ENCODE measurements around the gene SDR9C7.
"Not testable (repeated sequence)": the region's sequence is repeated elsewhere in the genome, so short reads cannot be mapped to it uniquely, and the experiment has no call there.

The SDR9C7 gene

DNA sequence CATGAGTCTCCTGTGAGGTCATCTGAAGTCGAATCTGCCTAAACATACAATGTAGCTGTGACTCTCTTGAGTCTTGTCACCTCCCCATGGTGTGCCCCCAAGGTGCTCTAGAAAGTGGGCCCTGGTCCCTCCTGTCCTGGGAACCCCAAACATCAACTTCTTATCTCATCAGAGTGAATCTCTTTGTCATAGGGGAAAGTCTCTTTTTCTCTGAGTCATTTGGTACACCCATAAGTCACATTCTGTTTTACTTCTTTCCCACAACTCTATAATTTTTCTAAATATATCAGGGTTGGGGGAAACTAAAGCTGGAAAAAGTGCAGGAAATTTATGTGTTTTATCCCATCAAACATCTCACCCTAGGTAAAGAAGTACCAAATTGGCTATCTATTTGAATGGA is 12.9 kb downstream of the SDR9C7 start:
- no peak overlapping the region for H3K4me3 Mint-ChIP-seq
- H3K4me1 Mint-ChIP-seq, result no peaks in the 10 kb centered on the region
- H3K27ac Mint-ChIP-seq, result no peak overlapping the region
- H3K27me3 Mint-ChIP-seq (ENCODE audit: low read depth, poor library complexity), result peaks cover 13% of the 10 kb centered on the region
- TF ChIP-seq, protein P1, sequence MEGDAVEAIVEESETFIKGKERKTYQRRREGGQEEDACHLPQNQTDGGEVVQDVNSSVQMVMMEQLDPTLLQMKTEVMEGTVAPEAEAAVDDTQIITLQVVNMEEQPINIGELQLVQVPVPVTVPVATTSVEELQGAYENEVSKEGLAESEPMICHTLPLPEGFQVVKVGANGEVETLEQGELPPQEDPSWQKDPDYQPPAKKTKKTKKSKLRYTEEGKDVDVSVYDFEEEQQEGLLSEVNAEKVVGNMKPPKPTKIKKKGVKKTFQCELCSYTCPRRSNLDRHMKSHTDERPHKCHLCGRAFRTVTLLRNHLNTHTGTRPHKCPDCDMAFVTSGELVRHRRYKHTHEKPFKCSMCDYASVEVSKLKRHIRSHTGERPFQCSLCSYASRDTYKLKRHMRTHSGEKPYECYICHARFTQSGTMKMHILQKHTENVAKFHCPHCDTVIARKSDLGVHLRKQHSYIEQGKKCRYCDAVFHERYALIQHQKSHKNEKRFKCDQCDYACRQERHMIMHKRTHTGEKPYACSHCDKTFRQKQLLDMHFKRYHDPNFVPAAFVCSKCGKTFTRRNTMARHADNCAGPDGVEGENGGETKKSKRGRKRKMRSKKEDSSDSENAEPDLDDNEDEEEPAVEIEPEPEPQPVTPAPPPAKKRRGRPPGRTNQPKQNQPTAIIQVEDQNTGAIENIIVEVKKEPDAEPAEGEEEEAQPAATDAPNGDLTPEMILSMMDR (IDR thresholded peaks at IDR 0.05), result no peak
- no peak for DNase-seq
- H3K9me3 Mint-ChIP-seq, result peaks cover 6% of the 10 kb centered on the region
- H3K36me3 Mint-ChIP-seq (ENCODE audit: low read depth), result no peaks in the 10 kb centered on the region

DNA sequence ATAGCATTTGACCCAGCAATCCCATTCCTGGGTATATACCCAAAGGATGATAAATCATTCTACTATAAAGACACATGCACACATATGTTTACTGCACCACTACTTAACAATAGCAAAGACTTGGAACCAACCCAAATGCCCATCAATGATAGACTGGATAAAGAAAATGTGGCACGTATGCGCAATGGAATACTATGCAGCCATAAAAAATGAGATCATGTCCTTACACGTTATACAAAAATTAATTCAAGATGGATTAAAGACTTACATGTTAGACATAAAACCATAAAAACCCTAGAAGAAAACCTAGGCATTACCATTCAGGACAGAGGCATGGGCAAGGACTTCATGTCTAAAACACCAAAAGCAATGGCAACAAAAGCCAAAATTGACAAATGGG is 16.1 kb downstream of the SDR9C7 start:
- peaks cover 27% of the 10 kb centered on the region for H3K27me3 Mint-ChIP-seq (ENCODE audit: low read depth, poor library complexity)
- H3K27ac Mint-ChIP-seq; H3K36me3 Mint-ChIP-seq (ENCODE audit: low read depth); H3K4me1 Mint-ChIP-seq; DNase-seq; H3K4me3 Mint-ChIP-seq; H3K9me3 Mint-ChIP-seq: not testable (repeated sequence)

DNA sequence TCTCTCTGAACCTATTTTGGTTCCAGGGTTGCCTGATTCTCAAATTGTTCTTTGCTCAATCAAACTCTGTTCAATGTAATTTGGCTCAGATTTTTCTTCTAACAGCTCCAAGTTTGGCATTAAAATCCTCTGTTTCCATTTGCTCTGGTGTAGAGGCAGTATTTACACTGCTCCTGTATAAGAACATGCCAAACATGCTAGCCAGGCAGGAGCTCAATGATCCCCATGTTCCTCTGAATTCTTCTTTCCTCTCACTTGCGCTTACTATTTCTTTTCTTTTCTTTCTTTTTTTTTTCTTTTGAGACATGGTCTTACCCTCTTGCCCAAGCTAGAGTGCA is 17.2 kb downstream of the SDR9C7 start:
- peaks cover 12% of the 10 kb centered on the region for H3K9me3 Mint-ChIP-seq
- H3K36me3 Mint-ChIP-seq (ENCODE audit: low read depth), result no peaks in the 10 kb centered on the region
- H3K27ac Mint-ChIP-seq, result no peak overlapping the region
- TF ChIP-seq, protein P1 (IDR thresholded peaks at IDR 0.05), result no peak
- peaks cover 30% of the 10 kb centered on the region for H3K27me3 Mint-ChIP-seq (ENCODE audit: low read depth, poor library complexity)
- H3K4me1 Mint-ChIP-seq, result no peaks in the 10 kb centered on the region
- DNase-seq, result no peak
- H3K4me3 Mint-ChIP-seq, result no peak overlapping the region

DNA sequence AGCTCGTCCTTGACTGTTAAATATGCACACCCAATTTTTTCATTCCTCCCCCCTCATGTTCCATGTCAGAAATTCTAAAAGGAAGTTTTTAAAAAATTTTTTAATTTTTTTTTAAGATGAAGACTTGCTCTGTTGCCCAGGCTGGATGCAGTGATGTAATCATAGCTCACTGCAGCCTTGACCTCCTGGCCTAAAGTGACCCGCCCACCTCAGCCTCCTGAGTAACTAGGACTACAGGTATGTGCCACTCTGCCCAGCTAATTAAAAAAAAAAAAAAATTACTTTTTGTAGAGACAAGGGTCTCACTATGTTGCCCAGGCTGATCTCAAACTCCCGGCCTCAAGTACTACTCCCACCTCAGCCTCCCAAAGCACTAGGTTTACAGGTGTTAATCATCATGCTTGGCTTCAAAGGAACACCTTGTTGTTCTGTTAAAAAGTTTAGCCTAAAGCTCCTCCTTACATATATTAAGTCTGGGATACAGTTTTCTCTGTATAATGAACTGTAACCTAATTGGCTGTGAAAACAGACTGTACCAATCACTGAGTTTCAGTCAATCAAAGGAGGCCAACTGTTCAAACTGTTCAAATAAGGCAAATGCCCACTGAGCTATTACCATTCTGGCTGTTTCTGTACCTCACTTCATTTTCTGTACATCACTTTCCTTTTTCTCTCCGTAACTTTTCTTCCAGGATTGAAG is 17.8 kb downstream of the SDR9C7 start:
- no peak overlapping the region for H3K27ac Mint-ChIP-seq
- H3K36me3 Mint-ChIP-seq (ENCODE audit: low read depth), result no peaks in the 10 kb centered on the region
- no peak overlapping the region for H3K4me3 Mint-ChIP-seq
- no peaks in the 10 kb centered on the region for H3K4me1 Mint-ChIP-seq
- peaks cover 33% of the 10 kb centered on the region for H3K27me3 Mint-ChIP-seq (ENCODE audit: low read depth, poor library complexity)
- no peak for DNase-seq
- H3K9me3 Mint-ChIP-seq, result peaks cover 17% of the 10 kb centered on the region
- TF ChIP-seq, protein P1 (IDR thresholded peaks at IDR 0.05), result no peak

DNA sequence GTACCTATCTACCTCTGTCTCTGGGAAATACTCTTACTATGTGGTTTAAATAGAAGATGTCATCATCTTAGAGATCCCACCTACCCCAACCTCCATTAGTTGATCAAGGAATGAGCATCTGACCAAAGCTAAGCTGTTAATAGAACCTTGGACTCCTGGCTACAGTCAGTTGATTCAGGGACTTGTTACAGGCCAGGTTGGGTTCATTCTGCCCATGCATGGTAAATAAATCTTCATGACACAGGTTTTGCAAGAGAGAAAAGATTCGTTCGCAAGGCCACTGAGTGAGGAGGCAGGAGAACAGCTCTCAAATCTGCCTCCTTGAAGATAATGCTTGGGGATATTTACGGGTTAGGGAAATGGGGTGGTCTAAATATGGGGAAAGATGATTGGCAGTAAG is 19.5 kb downstream of the SDR9C7 start:
- DNase-seq, result no peak
- Mint-ChIP-seq H3K36me3 (ENCODE audit: low read depth) (peaks cover 2% of the 10 kb centered on the region), H3K27ac (peak overlapping the region; percentile 32), H3K27me3 (ENCODE audit: low read depth, poor library complexity) (peaks cover 30% of the 10 kb centered on the region), H3K9me3 (peaks cover 28% of the 10 kb centered on the region), H3K4me3 (no peak overlapping the region), H3K4me1 (no peaks in the 10 kb centered on the region)
- TF ChIP-seq, protein P1 (IDR thresholded peaks at IDR 0.05), result no peak

DNA sequence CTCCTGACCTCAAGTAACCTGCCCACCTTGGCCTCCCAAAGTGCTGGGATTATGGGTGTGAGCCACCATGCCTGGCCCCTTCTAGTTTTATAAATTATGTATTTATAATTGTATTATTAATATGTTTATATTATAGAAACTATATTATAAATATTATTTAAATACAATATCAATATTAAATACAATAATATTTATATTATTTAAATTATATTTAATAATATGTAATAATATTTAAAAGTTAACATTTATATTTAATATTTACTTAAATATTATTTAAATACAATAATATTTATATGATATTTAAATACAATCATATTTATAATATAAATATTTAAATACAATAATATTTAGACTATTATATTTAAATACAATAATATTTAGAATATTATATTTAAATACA is 20.0 kb downstream of the SDR9C7 start:
- Mint-ChIP-seq H3K4me3 (no peak overlapping the region), H3K36me3 (ENCODE audit: low read depth) (peaks cover 5% of the 10 kb centered on the region), H3K9me3 (peaks cover 33% of the 10 kb centered on the region), H3K4me1 (no peaks in the 10 kb centered on the region), H3K27me3 (ENCODE audit: low read depth, poor library complexity) (peaks cover 30% of the 10 kb centered on the region), H3K27ac (no peak overlapping the region)
- DNase-seq, result no peak
- TF ChIP-seq, protein P1 (IDR thresholded peaks at IDR 0.05), result no peak

DNA sequence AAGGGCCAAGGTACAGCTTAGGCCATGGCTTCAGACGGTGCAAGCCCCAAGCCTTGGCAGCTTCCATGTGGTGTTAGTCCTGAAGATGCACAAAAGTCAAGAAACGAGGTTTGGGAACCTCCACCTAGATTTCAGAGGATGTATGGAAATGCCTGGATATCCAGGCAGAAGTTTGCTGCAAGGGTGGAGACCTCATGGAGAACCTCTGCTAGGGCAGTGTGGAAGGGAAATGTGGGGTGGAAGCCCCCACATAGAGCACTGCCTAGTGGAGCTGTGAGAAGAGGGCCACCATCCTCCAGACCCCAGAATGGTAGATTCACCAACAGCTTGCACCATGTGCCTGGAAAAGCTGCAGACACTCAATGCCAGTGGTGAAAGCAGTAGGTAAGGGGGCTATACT is 24.8 kb downstream of the SDR9C7 start:
- H3K36me3 Mint-ChIP-seq (ENCODE audit: low read depth); H3K27ac Mint-ChIP-seq; H3K4me1 Mint-ChIP-seq; H3K4me3 Mint-ChIP-seq; DNase-seq: not testable (repeated sequence)
- peaks cover 14% of the 10 kb centered on the region for H3K27me3 Mint-ChIP-seq (ENCODE audit: low read depth, poor library complexity)
- peaks cover 49% of the 10 kb centered on the region for H3K9me3 Mint-ChIP-seq
